Hematopoietic multipotent progenitor cell treated with erythropoietin and hydrocortisone succinate and interleukin-3 and kit ligand, for 6 days (in vitro differentiated cells): Measurements from ENCODE around the gene IFNA5.

Experiments used
- DNase-seq: peaks from one replicate; pipeline ENCODE4 v3.0.0-alpha.2; 2015

IFNA5 gene

GRCh38 chr9:21305213-21305612, at the start of gene IFNA5:
Gene IFNA5 (minus strand): TSS chr9:21305313. CDS start chr9:21305256, 57 bp downstream.
- DNase-seq: no peak

- DNase-seq: no peak
These were observed 45.7 kb upstream of the IFNA5 start, which contains the start of gene IFNA6 for GRCh38 chr9:21350787-21351186. Gene IFNA6 (minus strand): TSS chr9:21350887. CDS start chr9:21350887, 0 bp downstream.

- no peak for DNase-seq
These were observed 43.4 kb upstream of the IFNA5 start for GRCh38 chr9:21348430-21348970.

- no peak for DNase-seq
These were observed 35.6 kb upstream of the IFNA5 start for GRCh38 chr9:21340735-21341134.

- peak; percentile 42 for DNase-seq
These were observed 31.3 kb upstream of the IFNA5 start for GRCh38 chr9:21336457-21336856.

GRCh38 chr9:21334701-21335632, 29.9 kb upstream of the IFNA5 start, which contains the start of gene KLHL9:
Gene KLHL9 (minus strand): TSS chr9:21335404. CDS start chr9:21334859, 545 bp downstream.
- peak; percentile 97 for DNase-seq

GRCh38 chr9:21333226-21333625, 28.1 kb upstream of the IFNA5 start:
- peak; percentile 65 for DNase-seq

- DNase-seq: no peak
These were observed 26.7 kb upstream of the IFNA5 start for GRCh38 chr9:21331676-21332402.

GRCh38 chr9:21326526-21327139, 21.5 kb upstream of the IFNA5 start:
- DNase-seq: peak; percentile 84

- DNase-seq: peak; percentile 23
These were observed 18.9 kb upstream of the IFNA5 start for GRCh38 chr9:21324047-21324446.

GRCh38 chr9:21322911-21323461, 17.9 kb upstream of the IFNA5 start:
- DNase-seq: no peak

- no peak for DNase-seq
These were observed 15.4 kb upstream of the IFNA5 start for GRCh38 chr9:21320465-21320864.

GRCh38 chr9:21317956-21318923, 13.1 kb upstream of the IFNA5 start:
- peak; percentile 78 for DNase-seq

GRCh38 chr9:21316860-21317259, 11.7 kb upstream of the IFNA5 start:
- no peak for DNase-seq

GRCh38 chr9:21316032-21316842, 11.1 kb upstream of the IFNA5 start:
- DNase-seq: no peak

GRCh38 chr9:21314152-21314551, 9.0 kb upstream of the IFNA5 start:
- no peak for DNase-seq

- DNase-seq: no peak
These were observed 6.8 kb upstream of the IFNA5 start for GRCh38 chr9:21311889-21312288.

GRCh38 chr9:21295992-21296391, 9.1 kb downstream of the IFNA5 start:
- no peak for DNase-seq

GRCh38 chr9:21294904-21295538, 10.1 kb downstream of the IFNA5 start:
- DNase-seq: peak; percentile 36

GRCh38 chr9:21294364-21294774, 10.7 kb downstream of the IFNA5 start:
- DNase-seq: peak; percentile 3
